HCT116 (cell line): Measurements from ENCODE around the gene ZNF425. TPM values are rescaled to one million over a fixed set of nuclear protein-coding genes. Genes with fewer than 3 reads are reported as not detected.
A peak's percentile ranks its signal among the peaks of the same experiment; 100 is the strongest.

Experiments
- ATAC-seq: fragments of 200-7000 bp; cut with Tn5 transposase; 2 replicates; pipeline ENCODE4 v1.9.1; 2020; ENCODE audit warnings: mild to moderate bottlenecking, moderate library complexity
- BruUV-seq: library from RNA; stranded (reverse); fragments of 400-500 nt; replicated peaks from 2 replicates; lab custom pipeline; 2021; lab: Mats Ljungman, UMichigan
- CTCF ChIA-PET: fragments of 300-600 bp; sonication (Branson Sonifier 250); formaldehyde crosslinking; loops from one replicate; lab custom pipeline; 2021; ENCODE audit warnings: antibody characterized with exemption; lab: Charles Lee
- POLR2A ChIA-PET: fragments of 300-600, 350-600 bp; sonication (Branson Sonifier 250); formaldehyde crosslinking; loops from one replicate; lab custom pipeline; 2021; ENCODE audit warnings: antibody characterized with exemption; lab: Charles Lee
- RAD21 ChIA-PET, 2 experiments: fragments of 300-600 bp; sonication (Branson Sonifier 250); formaldehyde crosslinking; loops; one replicate each; lab custom pipeline; 2023; ENCODE audit warnings: low total read pairs in 2 of 2; ENCODE audit not compliant: uncharacterized antibody in 2 of 2, unreplicated experiment in 2 of 2, low non-redundant PET in 1 of 2; lab: Charles Lee
- DNase-seq: peaks from one replicate; pipeline ENCODE4 v3.0.0-alpha.2; 2010; ENCODE audit warnings: low read depth, low spot score
- H2AFZ ChIP-seq: fragments of 200-600 bp; shearing (Covaris generic), sonication (generic); 2 replicates; pipeline ENCODE4 v1.6.1; 2017; ENCODE audit warnings: low read depth, mixed run types, mixed read lengths, antibody characterized with exemption, low read length; ENCODE audit not compliant: poor library complexity, severe bottlenecking
- H3K27ac ChIP-seq: 2 replicates; pipeline ENCODE4 v1.5.1; 2012; ENCODE audit warnings: low read depth, low read length
- H3K27me3 ChIP-seq: fragments of 200-600 bp; sonication (generic); 2 replicates; pipeline ENCODE4 v1.6.1; 2016; ENCODE audit warnings: mixed run types, low read length, mixed read lengths; ENCODE audit not compliant: insufficient read depth
- H3K36me3 ChIP-seq, 2 experiments: fragments of 200-500 bp in 1 of 2; fragments of 200-600 bp in 1 of 2; sonication (Bioruptor generic) in 1 of 2; sonication (generic) in 1 of 2; 2 replicates each; pipeline versions ENCODE4 v1.5.1 to v1.6.1; 2014 to 2016; ENCODE audit warnings: low read length in 2 of 2, inconsistent platforms in 1 of 2, mixed read lengths in 1 of 2, mixed run types in 1 of 2; ENCODE audit not compliant: insufficient read depth in 2 of 2, control insufficient read depth in 1 of 2
- H3K4me1 ChIP-seq, 2 experiments: fragments of 200-600 bp in 1 of 2; sonication (generic) in 1 of 2; 2 replicates each; pipeline versions ENCODE4 v1.5.1 to v1.6.1; 2012 to 2017; ENCODE audit warnings: low read length in 2 of 2, inconsistent platforms in 1 of 2, mild to moderate bottlenecking in 1 of 2, mixed read lengths in 1 of 2, mixed run types in 1 of 2, moderate library complexity in 1 of 2; ENCODE audit not compliant: insufficient read depth in 2 of 2, control insufficient read depth in 1 of 2
- H3K4me2 ChIP-seq: fragments of 200-600 bp; sonication (generic); 2 replicates; pipeline ENCODE4 v1.6.1; 2017; ENCODE audit warnings: mixed run types, low read length, mixed read lengths
- H3K4me3 ChIP-seq, 2 experiments: fragments of 200-600 bp in 1 of 2; sonication (generic) in 1 of 2; replicated peaks in 1 of 2; 2 replicates each; pipeline ENCODE4 v1.5.1; 2011 to 2016; ENCODE audit warnings: low read length in 2 of 2, control low read depth in 1 of 2, low read depth in 1 of 2, mild to moderate bottlenecking in 1 of 2, mixed read lengths in 1 of 2, mixed run types in 1 of 2
- H3K79me2 ChIP-seq: fragments of 200-600 bp; sonication (generic); 2 replicates; pipeline ENCODE4 v1.6.1; 2017; ENCODE audit warnings: mild to moderate bottlenecking, mixed run types, low read length, moderate library complexity, mixed read lengths; ENCODE audit not compliant: insufficient read depth
- H3K9ac ChIP-seq: fragments of 200-600 bp; sonication (generic); 2 replicates; pipeline ENCODE4 v1.6.1; 2016; ENCODE audit warnings: low read length, mixed read lengths
- H3K9me2 ChIP-seq: fragments of 200-600 bp; sonication (generic), shearing (Covaris generic); 2 replicates; pipeline ENCODE4 v1.6.1; 2017; ENCODE audit warnings: mixed run types, mild to moderate bottlenecking, moderate library complexity; ENCODE audit not compliant: insufficient read depth
- H3K9me3 ChIP-seq, 2 experiments: fragments of 200-500 bp in 1 of 2; fragments of 200-600 bp in 1 of 2; sonication (Bioruptor generic) in 1 of 2; sonication (generic) in 1 of 2; 2 replicates each; pipeline ENCODE4 v1.6.1; 2014 to 2017; ENCODE audit warnings: low read length in 2 of 2, mixed read lengths in 2 of 2, inconsistent platforms in 1 of 2, low read depth in 1 of 2, mild to moderate bottlenecking in 1 of 2, mixed run types in 1 of 2, moderate library complexity in 1 of 2; ENCODE audit not compliant: control insufficient read depth in 1 of 2, insufficient read depth in 1 of 2
- H4K20me1 ChIP-seq: fragments of 200-600 bp; sonication (generic), shearing (Covaris generic); 2 replicates; pipeline ENCODE4 v1.6.1; 2017; ENCODE audit warnings: mixed run types, mild to moderate bottlenecking, moderate library complexity; ENCODE audit not compliant: insufficient read depth
- CBX3 ChIP-seq: IDR thresholded peaks from 2 replicates; pipeline ENCODE4 v1.6.1; 2012; ENCODE audit warnings: low read depth
- CEBPB ChIP-seq: IDR thresholded peaks from 2 replicates; pipeline ENCODE4 v1.6.1; 2012; ENCODE audit warnings: low read depth
- CTCF ChIP-seq, 3 experiments: fragments of 200-600 bp in 1 of 3; sonication (generic) in 1 of 3; IDR thresholded peaks in 2 of 3; conservative IDR thresholded peaks in 1 of 3; 2 replicates each; pipeline ENCODE4 v1.5.1; 2012 to 2017; ENCODE audit warnings: low read depth in 2 of 3, low read length in 2 of 3, antibody characterized with exemption in 1 of 3, borderline replicate concordance in 1 of 3, control low read depth in 1 of 3, mild to moderate bottlenecking in 1 of 3, mixed read lengths in 1 of 3, mixed run types in 1 of 3, moderate library complexity in 1 of 3; ENCODE audit not compliant: insufficient read depth in 1 of 3
- EGR1 ChIP-seq: IDR thresholded peaks from 2 replicates; pipeline ENCODE4 v1.6.1; 2012; ENCODE audit warnings: low read depth
- ELF1 ChIP-seq: IDR thresholded peaks from 2 replicates; pipeline ENCODE4 v1.6.1; 2012; ENCODE audit warnings: low read depth, borderline replicate concordance
- FOSL1 ChIP-seq: IDR thresholded peaks from 2 replicates; pipeline ENCODE4 v1.6.1; 2012; ENCODE audit warnings: low read depth
- JUND ChIP-seq: IDR thresholded peaks from 2 replicates; pipeline ENCODE4 v1.6.1; 2012
- MAX ChIP-seq: IDR thresholded peaks from 2 replicates; pipeline ENCODE4 v1.6.1; 2012
- SIN3A ChIP-seq: IDR thresholded peaks from 2 replicates; pipeline ENCODE4 v1.6.1; 2012; ENCODE audit warnings: low read depth
- SP1 ChIP-seq: IDR thresholded peaks from 2 replicates; pipeline ENCODE4 v1.6.1; 2012; ENCODE audit warnings: low read depth
- SRF ChIP-seq: IDR thresholded peaks from 2 replicates; pipeline ENCODE4 v1.6.1; 2012; ENCODE audit warnings: low read depth
- intact Hi-C: fragments of 100-400 bp; cut with micrococcal nuclease; formaldehyde crosslinking; loops from 2 replicates; pipeline ENCODE4 v1.10.0; 2022
- total RNA-seq: library from RNA; stranded (reverse); gene quantifications from one replicate; pipeline ENCODE4 v1.2.1, GENCODE V29; 2021; ENCODE audit not compliant: unreplicated experiment
- TF ChIP-seq, protein P1 (sequence below): IDR thresholded peaks from 2 replicates; pipeline ENCODE4 v1.6.1; 2012

The ZNF425 gene
- total RNA-seq, 1 experiment from 2014 or later, result 2.1 TPM

GRCh38 chr7:149145031-149145845 is 19.1 kb upstream of the ZNF425 start:
- H3K79me2 ChIP-seq, result peaks cover 28% of the 10 kb centered on the region
- H3K4me3 ChIP-seq, result peak overlapping the region; percentile 31 to 55
- intact Hi-C loops, result loop anchor here (1.0 to 5.0 kb wide), 2 partner anchors 78 to 117 kb away; partner anchors contain the start of gene PDIA4
- H3K4me1 ChIP-seq, result peaks cover 50 to 72% of the 10 kb centered on the region in 2 experiments
- H3K36me3 ChIP-seq, result no peaks in the 10 kb centered on the region
- CTCF ChIA-PET, result interaction anchor here (1.9 to 4.8 kb wide), 3 partner anchors 16 to 50 kb away, joined by 5 to 28 read pairs (median 9); partner anchors contain the start of genes ZNF282 and ZNF425
- DNase-seq (peak; percentile 74), ATAC-seq (peak; percentile 8; the same call in 1 of the 2 replicates)
- no TSS peak for BruUV-seq
- no peaks in the 10 kb centered on the region for H3K27me3 ChIP-seq
- RAD21 ChIA-PET, result no interaction called here
- H4K20me1 ChIP-seq, result no peaks in the 10 kb centered on the region
- peak overlapping the region; percentile 91 for H2AFZ ChIP-seq
- H3K4me2 ChIP-seq, result peak overlapping the region; percentile 83
- TF ChIP-seq FOSL1 (peak; percentile 77), JUND (peak; percentile 57), SRF (peak; percentile 88), EGR1 (no peak), CBX3 (peak; percentile 72), ELF1 (no peak; the same call in 1 of the 2 replicates), CTCF (IDR thresholded peaks at IDR 0.05 in 2 of 3, conservative IDR thresholded peaks at IDR 0.05 in 1 of 3; ENCODE audit: borderline replicate concordance in 1 of 3, insufficient read depth in 1 of 3, low read depth in 2 of 3, low read length in 2 of 3) (no peak), SIN3A (peak; percentile 72), SP1 (peak; percentile 83), MAX (peak; percentile 58; the same call in 1 of the 2 replicates), CEBPB (peak; percentile 62)
- TF ChIP-seq, protein P1, sequence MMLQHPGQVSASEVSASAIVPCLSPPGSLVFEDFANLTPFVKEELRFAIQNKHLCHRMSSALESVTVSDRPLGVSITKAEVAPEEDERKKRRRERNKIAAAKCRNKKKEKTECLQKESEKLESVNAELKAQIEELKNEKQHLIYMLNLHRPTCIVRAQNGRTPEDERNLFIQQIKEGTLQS, result no peak
- peak overlapping the region; percentile 87 for H3K27ac ChIP-seq
- H3K9me3 ChIP-seq, result no peaks in the 10 kb centered on the region
- POLR2A ChIA-PET, result no interaction called here
- peak overlapping the region; percentile 55 for H3K9ac ChIP-seq
- H3K9me2 ChIP-seq, result no peaks in the 10 kb centered on the region
